AG10803 (cell line): ENCODE results near the gene SGPP2.

ENCODE experiments used
- DNase-seq: peaks from one replicate; pipeline ENCODE4 v3.0.0; 2010; ENCODE audit warnings: low read depth
- H3K4me3 ChIP-seq: 2 replicates; pipeline ENCODE4 v1.5.1; 2011; ENCODE audit warnings: mild to moderate bottlenecking, low read length, control low read depth
- TF ChIP-seq, protein P1 (sequence below): conservative IDR thresholded peaks from 2 replicates; pipeline ENCODE4 v1.5.1; 2011; ENCODE audit warnings: mild to moderate bottlenecking, low read length, control low read depth, inconsistent platforms

Gene SGPP2

DNA sequence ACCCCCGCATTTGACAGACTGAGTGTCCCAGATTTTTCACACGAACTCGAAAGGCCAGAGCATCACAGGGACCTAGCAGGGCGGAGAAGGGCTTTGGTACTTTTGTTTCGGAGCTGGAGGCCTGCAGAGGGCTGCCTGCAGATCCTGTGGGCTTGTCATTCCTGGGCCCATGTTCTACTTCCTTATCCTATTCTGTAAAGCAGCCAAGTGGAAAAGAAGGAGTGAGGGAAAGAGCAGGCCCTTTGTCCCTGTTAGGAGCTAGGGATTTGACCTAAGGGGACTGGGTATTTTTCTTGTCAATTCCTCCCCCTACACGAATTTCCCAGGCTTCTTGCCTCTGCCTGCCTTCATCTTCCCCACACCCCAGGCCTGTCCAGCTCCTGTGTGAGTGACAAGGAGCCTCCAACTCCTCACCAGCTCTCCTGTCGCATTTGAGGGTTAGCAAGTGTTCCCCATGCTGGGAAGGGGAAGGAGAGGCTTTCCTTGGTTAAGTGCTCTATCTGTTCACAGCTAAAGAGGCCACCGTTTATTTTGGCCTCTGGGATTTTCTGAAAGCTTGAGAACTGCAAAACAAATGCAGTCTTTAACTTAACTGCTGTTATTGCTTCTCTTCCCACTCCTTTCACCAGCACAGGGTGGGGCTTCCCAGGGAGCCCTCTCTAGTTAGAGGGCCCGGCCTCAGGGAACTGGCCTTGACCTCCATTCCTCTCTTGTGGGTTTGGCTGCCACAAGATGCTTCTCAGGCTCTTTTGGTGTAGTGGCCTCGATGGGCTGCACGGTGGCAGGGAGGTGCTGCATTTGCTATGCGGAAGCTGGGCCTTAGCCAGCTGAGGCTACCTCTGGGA is 61.2 kb downstream of the SGPP2 start:
- TF ChIP-seq, protein P1, sequence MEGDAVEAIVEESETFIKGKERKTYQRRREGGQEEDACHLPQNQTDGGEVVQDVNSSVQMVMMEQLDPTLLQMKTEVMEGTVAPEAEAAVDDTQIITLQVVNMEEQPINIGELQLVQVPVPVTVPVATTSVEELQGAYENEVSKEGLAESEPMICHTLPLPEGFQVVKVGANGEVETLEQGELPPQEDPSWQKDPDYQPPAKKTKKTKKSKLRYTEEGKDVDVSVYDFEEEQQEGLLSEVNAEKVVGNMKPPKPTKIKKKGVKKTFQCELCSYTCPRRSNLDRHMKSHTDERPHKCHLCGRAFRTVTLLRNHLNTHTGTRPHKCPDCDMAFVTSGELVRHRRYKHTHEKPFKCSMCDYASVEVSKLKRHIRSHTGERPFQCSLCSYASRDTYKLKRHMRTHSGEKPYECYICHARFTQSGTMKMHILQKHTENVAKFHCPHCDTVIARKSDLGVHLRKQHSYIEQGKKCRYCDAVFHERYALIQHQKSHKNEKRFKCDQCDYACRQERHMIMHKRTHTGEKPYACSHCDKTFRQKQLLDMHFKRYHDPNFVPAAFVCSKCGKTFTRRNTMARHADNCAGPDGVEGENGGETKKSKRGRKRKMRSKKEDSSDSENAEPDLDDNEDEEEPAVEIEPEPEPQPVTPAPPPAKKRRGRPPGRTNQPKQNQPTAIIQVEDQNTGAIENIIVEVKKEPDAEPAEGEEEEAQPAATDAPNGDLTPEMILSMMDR = no peak
- DNase-seq = no peak
- no peak overlapping the region for H3K4me3 ChIP-seq

DNA sequence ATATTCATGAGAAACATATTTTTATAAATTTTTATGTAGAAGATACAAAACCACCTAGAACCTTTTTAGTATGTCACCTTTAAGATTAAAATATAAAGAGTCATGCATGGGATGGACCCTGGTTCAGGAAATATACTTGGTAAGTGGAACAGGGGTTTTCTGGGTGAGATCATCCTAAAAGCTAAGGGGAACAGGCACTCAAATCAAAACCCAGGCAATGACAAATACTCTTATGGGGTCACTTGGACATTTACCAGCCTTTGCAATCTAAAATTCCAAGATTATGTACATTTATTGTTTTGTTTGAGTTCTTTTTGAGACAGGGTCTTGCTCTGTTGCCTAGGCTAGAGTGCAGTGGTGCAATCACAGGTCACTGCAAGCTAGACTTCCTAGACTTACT is 65.8 kb downstream of the SGPP2 start:
- H3K4me3 ChIP-seq = no peak overlapping the region
- no peak for DNase-seq
- TF ChIP-seq, protein P1 = no peak

DNA sequence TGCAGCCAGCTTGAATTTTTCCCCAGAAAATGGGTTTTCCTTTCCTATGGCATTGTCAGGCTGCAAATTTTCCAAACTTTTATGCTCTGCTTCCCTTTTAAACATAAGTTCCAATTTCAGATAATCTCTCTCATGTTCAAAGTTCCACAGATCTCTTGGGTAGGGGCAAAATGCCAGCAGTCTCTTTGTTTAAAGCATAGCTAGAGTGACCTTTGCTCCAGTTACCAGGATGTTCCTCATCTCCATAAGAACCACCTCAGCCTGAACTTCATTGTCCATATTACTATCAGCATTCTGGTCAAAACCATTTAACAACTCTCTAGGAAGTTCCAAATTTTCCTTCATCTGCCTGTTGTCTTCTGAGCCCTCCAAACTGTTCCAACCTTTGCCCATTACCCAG is 68.3 kb downstream of the SGPP2 start:
- no peak for DNase-seq
- no peak overlapping the region for H3K4me3 ChIP-seq
- TF ChIP-seq, protein P1 = no peak

DNA sequence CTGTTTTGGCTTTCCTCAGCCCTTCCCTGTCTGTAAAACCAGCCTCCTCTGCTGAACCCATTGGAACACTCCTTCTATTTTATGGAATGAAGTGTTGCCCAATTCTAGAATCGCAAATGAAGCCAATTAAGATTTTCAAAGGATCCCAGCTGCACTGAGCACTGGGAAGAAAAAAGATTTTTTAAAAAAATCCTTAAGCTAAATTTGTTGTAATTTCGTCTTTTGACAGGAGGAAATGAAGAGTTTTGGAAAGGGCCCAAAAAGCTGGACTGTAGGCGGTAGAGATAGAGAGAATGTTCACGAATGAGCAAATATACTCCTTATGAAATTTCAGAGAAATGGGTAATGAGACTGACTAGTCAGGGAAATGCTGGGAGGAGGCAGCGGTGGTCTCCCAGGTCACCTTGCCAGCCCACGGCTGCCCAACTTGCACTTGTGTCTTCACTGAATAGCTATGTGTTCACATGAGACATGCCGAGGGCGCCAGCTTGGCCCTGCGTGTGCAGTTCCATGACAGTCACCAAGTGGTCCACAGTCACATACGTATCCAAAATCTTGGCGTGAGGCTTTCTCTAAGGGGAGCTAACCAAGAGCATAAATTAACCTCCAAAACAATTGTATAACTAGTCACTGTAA is 69.9 kb downstream of the SGPP2 start:
- no peak overlapping the region for H3K4me3 ChIP-seq
- TF ChIP-seq, protein P1 = no peak
- no peak for DNase-seq

DNA sequence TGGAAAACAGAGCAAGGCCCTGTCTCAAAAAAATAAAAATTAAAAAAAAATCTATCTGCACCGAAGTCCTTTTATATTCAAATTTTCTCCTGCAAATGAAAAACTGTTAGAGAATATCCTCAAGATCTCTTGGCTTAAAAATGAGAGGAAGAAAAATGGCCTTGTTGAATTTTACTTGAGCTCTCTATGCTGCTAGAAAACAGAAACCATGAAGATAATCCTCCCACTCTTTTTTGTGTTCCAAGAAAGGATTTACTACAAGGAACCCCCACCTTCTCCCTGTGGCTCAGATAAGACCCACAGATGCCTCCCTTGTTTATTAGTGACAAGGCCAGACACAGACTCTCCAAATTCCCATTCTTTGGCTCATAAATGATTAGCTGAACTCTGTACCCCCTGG is 71.0 kb downstream of the SGPP2 start:
- no peak overlapping the region for H3K4me3 ChIP-seq
- TF ChIP-seq, protein P1 = no peak
- no peak for DNase-seq

DNA sequence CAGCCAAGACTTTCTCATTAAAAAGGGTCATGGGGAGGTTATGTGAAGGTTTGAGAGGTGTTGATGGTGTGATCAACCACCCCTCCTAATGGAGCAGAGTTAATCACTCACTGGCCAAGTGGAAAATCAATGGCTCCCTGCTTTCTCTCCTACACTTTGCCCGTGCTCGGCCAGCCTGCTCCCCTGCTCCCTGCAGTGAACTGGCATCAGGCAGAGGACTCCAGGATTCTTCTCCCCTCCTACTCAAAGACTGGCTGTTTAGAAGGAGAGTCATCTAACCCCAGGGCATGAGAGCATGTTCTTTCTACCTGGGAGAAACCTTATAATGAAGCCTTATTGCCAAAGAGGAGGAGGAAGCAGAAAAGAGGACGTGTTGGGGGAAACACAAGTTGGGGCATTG is 74.9 kb downstream of the SGPP2 start:
- TF ChIP-seq, protein P1 = no peak
- no peak for DNase-seq
- H3K4me3 ChIP-seq = no peak overlapping the region

DNA sequence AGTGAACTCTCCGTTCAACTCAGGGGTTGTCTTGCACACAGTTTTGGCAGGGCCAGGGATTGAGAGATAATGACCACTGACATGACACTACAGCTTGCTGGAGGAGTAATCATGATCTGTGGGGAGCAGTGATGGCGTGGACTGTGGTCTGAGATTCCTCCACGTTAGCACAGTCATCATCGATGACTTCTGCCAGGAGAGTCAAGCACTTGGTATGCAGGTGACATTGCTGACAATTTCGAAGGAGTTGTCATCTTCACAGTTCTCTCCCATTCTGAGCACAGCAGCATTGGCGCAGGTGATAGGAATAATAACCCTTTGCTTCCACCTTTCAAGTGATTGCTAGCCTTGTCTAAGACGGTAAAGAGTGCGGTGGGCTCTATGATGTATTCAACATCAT is 79.8 kb downstream of the SGPP2 start:
- DNase-seq = no peak
- no peak overlapping the region for H3K4me3 ChIP-seq
- TF ChIP-seq, protein P1 = no peak
